ENCODE measurements around the gene CTNNA3. TPM values are rescaled to one million over a fixed set of nuclear protein-coding genes. Genes with fewer than 3 reads are reported as not detected.
"Not testable (repeated sequence)": the region's sequence is repeated elsewhere in the genome, so short reads cannot be mapped to it uniquely, and the experiment has no call there.

The CTNNA3 gene
- total RNA-seq, 2 donors from 2014 or later = 20.3 to 23.8 TPM

GRCh38 chr10:67242528-67242927 lies 453.5 kb downstream of the CTNNA3 start:
- no peak for DNase-seq (ENCODE audit: low spot score)
- H3K27ac ChIP-seq = no peak overlapping the region
- TF ChIP-seq, protein P1, sequence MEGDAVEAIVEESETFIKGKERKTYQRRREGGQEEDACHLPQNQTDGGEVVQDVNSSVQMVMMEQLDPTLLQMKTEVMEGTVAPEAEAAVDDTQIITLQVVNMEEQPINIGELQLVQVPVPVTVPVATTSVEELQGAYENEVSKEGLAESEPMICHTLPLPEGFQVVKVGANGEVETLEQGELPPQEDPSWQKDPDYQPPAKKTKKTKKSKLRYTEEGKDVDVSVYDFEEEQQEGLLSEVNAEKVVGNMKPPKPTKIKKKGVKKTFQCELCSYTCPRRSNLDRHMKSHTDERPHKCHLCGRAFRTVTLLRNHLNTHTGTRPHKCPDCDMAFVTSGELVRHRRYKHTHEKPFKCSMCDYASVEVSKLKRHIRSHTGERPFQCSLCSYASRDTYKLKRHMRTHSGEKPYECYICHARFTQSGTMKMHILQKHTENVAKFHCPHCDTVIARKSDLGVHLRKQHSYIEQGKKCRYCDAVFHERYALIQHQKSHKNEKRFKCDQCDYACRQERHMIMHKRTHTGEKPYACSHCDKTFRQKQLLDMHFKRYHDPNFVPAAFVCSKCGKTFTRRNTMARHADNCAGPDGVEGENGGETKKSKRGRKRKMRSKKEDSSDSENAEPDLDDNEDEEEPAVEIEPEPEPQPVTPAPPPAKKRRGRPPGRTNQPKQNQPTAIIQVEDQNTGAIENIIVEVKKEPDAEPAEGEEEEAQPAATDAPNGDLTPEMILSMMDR (IDR thresholded peaks at IDR 0.05) = no peak
- H3K36me3 ChIP-seq = no peaks in the 10 kb centered on the region
- H3K27me3 ChIP-seq = no peaks in the 10 kb centered on the region
- H3K4me3 ChIP-seq = no peak overlapping the region
- H3K4me1 ChIP-seq = no peaks in the 10 kb centered on the region
- no peaks in the 10 kb centered on the region for H3K9me3 ChIP-seq

DNA sequence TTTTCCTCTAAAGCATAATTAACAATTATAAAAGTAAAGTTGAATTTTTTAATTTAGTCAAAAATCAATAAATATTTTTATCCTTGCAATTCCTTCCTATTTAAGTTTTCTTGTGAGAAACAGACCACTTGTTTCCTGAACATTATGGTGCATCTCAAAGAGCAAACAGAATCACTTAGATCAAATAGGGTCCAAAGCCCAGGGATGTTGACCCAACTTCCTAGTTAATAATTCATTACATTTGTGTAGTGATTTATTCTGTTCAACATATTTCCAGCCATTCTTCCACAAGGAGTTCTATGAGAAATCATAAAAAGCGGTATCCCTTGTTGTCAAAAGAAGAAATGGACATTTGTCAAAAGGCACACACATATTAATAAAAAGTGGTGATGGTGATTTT lies 454.5 kb downstream of the CTNNA3 start:
- Histone ChIP-seq H3K27me3 (no peaks in the 10 kb centered on the region), H3K36me3 (no peaks in the 10 kb centered on the region), H3K4me3 (no peak overlapping the region), H3K4me1 (no peaks in the 10 kb centered on the region), H3K9me3 (no peaks in the 10 kb centered on the region), H3K27ac (no peak overlapping the region)
- no peak for DNase-seq (ENCODE audit: low spot score)
- TF ChIP-seq, protein P1 (IDR thresholded peaks at IDR 0.05) = no peak

DNA sequence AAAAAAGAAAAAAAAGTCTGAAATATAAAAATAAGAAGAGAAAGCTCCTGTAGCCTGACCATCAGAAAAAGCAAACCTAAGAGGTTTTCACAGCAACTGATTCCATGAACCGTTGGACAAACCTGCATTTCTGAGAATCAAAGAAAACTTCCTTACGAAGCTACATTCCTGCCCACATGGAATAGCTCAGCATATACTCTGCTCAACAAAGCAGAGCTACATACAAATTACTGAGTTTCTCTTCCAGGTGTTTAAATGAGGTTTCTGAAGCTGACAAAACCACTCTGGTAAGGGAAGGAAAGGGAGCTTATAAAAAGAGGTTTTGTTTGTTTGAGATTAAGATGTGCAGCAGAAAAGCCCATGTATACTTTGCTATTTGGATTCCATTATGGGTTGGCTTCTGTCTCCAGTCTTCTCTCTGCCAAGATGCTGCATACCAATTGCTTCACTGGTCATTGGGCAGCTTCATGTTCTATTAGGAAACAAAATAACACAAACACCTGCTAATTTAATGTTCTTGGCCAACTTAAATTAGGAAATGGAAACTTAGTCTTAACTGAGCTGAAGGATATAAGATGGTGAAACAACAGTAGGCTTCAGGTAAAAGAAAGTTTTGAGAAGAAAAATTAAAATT lies 456.0 kb downstream of the CTNNA3 start:
- TF ChIP-seq, protein P1 (IDR thresholded peaks at IDR 0.05) = no peak
- no peak for DNase-seq (ENCODE audit: low spot score)
- Histone ChIP-seq H3K4me1 (no peaks in the 10 kb centered on the region), H3K36me3 (no peaks in the 10 kb centered on the region), H3K27me3 (no peaks in the 10 kb centered on the region), H3K4me3 (no peak overlapping the region), H3K27ac (no peak overlapping the region), H3K9me3 (no peaks in the 10 kb centered on the region)

DNA sequence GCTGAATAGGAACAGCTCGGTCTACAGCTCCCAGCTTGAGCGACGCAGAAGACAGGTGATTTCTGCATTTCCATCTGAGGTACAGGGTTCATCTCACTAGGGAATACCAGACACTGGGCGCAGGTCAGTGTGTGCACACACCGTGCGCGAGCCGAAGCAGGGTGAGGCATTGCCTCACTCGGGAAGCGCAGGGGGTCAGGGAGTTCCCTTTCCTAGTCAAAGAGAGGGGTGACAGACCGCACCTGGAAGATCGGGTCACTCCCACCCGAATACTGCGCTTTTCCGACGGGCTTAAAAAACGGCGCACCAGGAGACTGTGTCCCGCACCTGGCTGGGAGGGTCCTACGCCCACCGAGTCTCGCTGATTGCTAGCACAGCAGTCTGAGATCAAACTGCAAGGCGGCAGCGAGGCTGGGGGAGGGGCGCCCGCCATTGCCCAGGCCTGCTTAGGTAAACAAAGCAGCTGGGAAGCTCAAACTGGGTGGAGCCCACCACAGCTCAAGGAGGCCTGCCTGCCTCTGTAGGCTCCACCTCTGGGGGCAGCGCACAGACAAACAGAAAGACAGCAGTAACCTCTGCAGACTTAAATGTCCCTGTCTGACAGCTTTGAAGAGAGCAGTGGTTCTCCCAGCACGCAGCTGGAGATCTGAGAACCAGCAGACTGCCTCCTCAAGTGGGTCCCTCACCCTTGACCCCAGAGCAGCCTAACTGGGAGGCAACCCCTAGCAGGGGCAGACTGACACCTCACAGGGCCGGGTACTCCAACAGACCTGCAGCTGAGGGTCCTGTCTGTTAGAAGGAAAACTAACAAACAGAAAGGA lies 465.1 kb downstream of the CTNNA3 start:
- peak overlapping the region; percentile 23 to 38 for H3K4me3 ChIP-seq
- H3K9me3 ChIP-seq; DNase-seq (ENCODE audit: low spot score); H3K27me3 ChIP-seq; H3K27ac ChIP-seq; H3K36me3 ChIP-seq; H3K4me1 ChIP-seq: not testable (repeated sequence)

DNA sequence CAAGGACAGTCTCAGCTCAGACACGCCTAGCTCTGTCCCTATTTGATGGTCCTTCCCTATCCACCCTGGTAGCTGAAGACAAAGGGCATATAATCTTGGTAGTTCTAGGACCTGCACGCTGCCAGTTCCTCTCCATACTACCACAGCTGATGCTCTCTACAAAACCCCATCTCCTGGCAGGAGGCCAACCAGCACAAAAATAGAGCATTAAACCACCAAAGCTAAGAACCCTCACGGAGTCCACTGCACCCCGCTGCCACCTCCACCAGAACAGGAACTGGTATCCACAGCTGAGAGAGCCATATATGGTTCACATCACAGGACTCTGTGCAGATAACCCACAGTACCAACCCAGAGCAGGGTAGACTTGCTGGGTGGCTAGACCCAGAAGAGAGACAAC lies 470.8 kb downstream of the CTNNA3 start:
- no peaks in the 10 kb centered on the region for H3K9me3 ChIP-seq
- no peaks in the 10 kb centered on the region for H3K36me3 ChIP-seq
- DNase-seq (ENCODE audit: low spot score) = no peak
- no peak overlapping the region for H3K4me3 ChIP-seq
- no peaks in the 10 kb centered on the region for H3K27me3 ChIP-seq
- H3K4me1 ChIP-seq = no peaks in the 10 kb centered on the region
- H3K27ac ChIP-seq = no peak overlapping the region
- TF ChIP-seq, protein P1 (IDR thresholded peaks at IDR 0.05) = no peak

GRCh38 chr10:67224553-67224952 lies 471.4 kb downstream of the CTNNA3 start:
- Histone ChIP-seq H3K36me3 (no peaks in the 10 kb centered on the region), H3K27ac (no peak overlapping the region), H3K9me3 (no peaks in the 10 kb centered on the region), H3K27me3 (no peaks in the 10 kb centered on the region), H3K4me3 (no peak overlapping the region), H3K4me1 (no peaks in the 10 kb centered on the region)
- DNase-seq (ENCODE audit: low spot score) = no peak
- TF ChIP-seq, protein P1 (IDR thresholded peaks at IDR 0.05) = no peak

All from right atrium auricular region (tissue), 2 donors.